Measurements from ENCODE around the gene METAP1.

DNA sequence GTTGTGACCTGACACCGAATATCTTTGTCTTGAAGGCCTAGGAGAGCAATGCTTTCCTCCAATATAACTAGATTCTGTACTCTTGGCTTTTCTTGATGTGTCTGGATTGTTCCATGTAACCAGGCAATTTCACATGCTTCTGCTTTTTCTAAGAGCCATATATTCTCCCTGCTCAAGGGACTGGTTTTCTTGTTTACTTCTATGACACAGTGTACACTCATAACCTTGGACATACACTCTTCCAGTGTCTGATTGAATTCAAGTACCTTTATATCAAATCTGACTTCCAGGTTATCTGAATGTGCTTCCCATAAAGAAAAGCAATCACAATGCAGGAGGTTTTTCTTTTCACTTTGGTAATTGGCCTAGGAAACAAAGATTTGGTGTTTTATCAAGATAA lies 49.2 kb upstream of the METAP1 start:
- TF ChIP-seq, protein P1, sequence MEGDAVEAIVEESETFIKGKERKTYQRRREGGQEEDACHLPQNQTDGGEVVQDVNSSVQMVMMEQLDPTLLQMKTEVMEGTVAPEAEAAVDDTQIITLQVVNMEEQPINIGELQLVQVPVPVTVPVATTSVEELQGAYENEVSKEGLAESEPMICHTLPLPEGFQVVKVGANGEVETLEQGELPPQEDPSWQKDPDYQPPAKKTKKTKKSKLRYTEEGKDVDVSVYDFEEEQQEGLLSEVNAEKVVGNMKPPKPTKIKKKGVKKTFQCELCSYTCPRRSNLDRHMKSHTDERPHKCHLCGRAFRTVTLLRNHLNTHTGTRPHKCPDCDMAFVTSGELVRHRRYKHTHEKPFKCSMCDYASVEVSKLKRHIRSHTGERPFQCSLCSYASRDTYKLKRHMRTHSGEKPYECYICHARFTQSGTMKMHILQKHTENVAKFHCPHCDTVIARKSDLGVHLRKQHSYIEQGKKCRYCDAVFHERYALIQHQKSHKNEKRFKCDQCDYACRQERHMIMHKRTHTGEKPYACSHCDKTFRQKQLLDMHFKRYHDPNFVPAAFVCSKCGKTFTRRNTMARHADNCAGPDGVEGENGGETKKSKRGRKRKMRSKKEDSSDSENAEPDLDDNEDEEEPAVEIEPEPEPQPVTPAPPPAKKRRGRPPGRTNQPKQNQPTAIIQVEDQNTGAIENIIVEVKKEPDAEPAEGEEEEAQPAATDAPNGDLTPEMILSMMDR (IDR thresholded peaks at IDR 0.05; ENCODE audit: low read depth, low read length, poor library complexity, severe bottlenecking) = no peak
- TF ChIP-seq EZH2phosphoT487 (IDR thresholded peaks at IDR 0.05; ENCODE audit: borderline replicate concordance, low read length) = no peak

Data from DOHH2 (cell line).